Measurements from ENCODE around the gene SRBD1. TPM values are rescaled to one million over a fixed set of nuclear protein-coding genes. Genes with fewer than 3 reads are reported as not detected.

Gene SRBD1
- total and polyA plus RNA-seq, 2 of the 8 experiments (the other 6 are each of a cell fraction or from before 2014, with no cell fraction given): 4.6 to 20.0 TPM

GRCh38 chr2:45626387-45627221, 15.5 kb upstream of the SRBD1 start:
- Histone ChIP-seq H3K79me2 (ENCODE audit: control insufficient read depth in 1 of 2, insufficient read depth in 2 of 2, low read length in 2 of 2) (no peaks in the 10 kb centered on the region), H4K8ac (ENCODE audit: extremely low read depth, insufficient read depth, low read length) (no peak overlapping the region), H3K27me3 (replicated peaks in 1 of 4; ENCODE audit: control insufficient read depth in 3 of 4, extremely low read depth in 1 of 4, insufficient read depth in 3 of 4, low read length in 3 of 4) (no peaks in the 10 kb centered on the region), H3K18ac (ENCODE audit: extremely low read depth, low read length) (no peak overlapping the region), H3K4me3 (ENCODE audit: extremely low read depth in 1 of 4, insufficient read depth in 2 of 4, low read depth in 3 of 4, low read length in 4 of 4) (no peak overlapping the region), H3K23me2 (ENCODE audit: low read depth, low read length) (no peaks in the 10 kb centered on the region), H2AFZ (ENCODE audit: low read length) (no peak overlapping the region), H2BK20ac (ENCODE audit: low read length) (no peak overlapping the region), H2BK120ac (replicated peaks; ENCODE audit: low read depth, low read length) (no peak overlapping the region), H3K56ac (replicated peaks; ENCODE audit: insufficient read length, low read depth, low read length) (no peak overlapping the region), H2BK15ac (ENCODE audit: low read length) (no peak overlapping the region), H3K4me2 (ENCODE audit: insufficient read depth in 1 of 2, low read depth in 2 of 2, low read length in 2 of 2) (no peak overlapping the region), H3K36me3 (ENCODE audit: control insufficient read depth in 2 of 4, insufficient read depth in 4 of 4, low read length in 3 of 4) (no peaks in the 10 kb centered on the region), H3K4ac (replicated peaks; ENCODE audit: insufficient read length, low read depth, low read length) (no peak overlapping the region), H3K4me1 (replicated peaks in 1 of 4; ENCODE audit: control insufficient read depth in 3 of 4, insufficient read depth in 4 of 4, low read length in 3 of 4) (peaks cover 0 to 6% (median 1%) of the 10 kb centered on the region in 4 experiments; a peak in 2 of 7 replicates), H3K27ac (ENCODE audit: low read depth, low read length) (no peak overlapping the region), H2BK5ac (ENCODE audit: low read depth, low read length) (no peak overlapping the region), H4K5ac (ENCODE audit: insufficient read length, low read depth, low read length) (no peak overlapping the region), H4K20me1 (replicated peaks in 1 of 2; ENCODE audit: control insufficient read depth in 1 of 2, insufficient read depth in 2 of 2, low read length in 2 of 2) (no peaks in the 10 kb centered on the region), H3K23ac (ENCODE audit: insufficient read length) (no peak overlapping the region), H3K9me3 (ENCODE audit: insufficient read depth in 2 of 2, low read depth in 1 of 2, low read length in 1 of 2) (no peaks in the 10 kb centered on the region), H3K79me1 (ENCODE audit: low read depth, low read length) (no peaks in the 10 kb centered on the region), H2AK5ac (ENCODE audit: low read depth, low read length) (no peak overlapping the region), H4K91ac (replicated peaks; ENCODE audit: insufficient read length, low read length) (no peak overlapping the region), H2BK12ac (ENCODE audit: low read depth, low read length) (no peak overlapping the region), H3K9ac (replicated peaks in 1 of 4; ENCODE audit: extremely low read depth in 1 of 4, low read depth in 3 of 4, low read length in 3 of 4) (no peak overlapping the region), H3K14ac (ENCODE audit: insufficient read length) (no peak overlapping the region)
- FAIRE-seq (no peak), DNase-seq (ENCODE audit: low read depth in 1 of 2, low spot score in 2 of 2) (no peak)
- 90% methylated on average over 8 of the region's 8 CpGs; no CpG with 5 or more reads in 1 of the 2 experiments for WGBS, 2 experiments (ENCODE audit: extremely low coverage in 1 of 2, insufficient coverage in 1 of 2, insufficient read length in 1 of 2, insufficient replicate concordance in 2 of 2, low coverage in 1 of 2, low lambda C conversion rate in 2 of 2, missing lambda C conversion rate in 1 of 2)
- ChIA-PET POLR2A (ENCODE audit: partially characterized antibody) (interaction anchor here (0.9 to 1.4 kb wide), 3 partner anchors 11 to 16 kb away, joined by 3 to 5 read pairs (median 4); partner anchors contain the start of gene SRBD1), CTCF (ENCODE audit: partially characterized antibody) (interaction anchor here (1.0 to 1.7 kb wide), 4 partner anchors 12 to 317 kb away, joined by 3 to 6 read pairs (median 4); no protein-coding TSS in a partner anchor)
- TF ChIP-seq SP4 (IDR thresholded peaks at IDR 0.05; ENCODE audit: low read length) (no peak), NRF1 (IDR thresholded peaks at IDR 0.05; ENCODE audit: low read depth, low read length) (no peak), SUZ12 (IDR thresholded peaks at IDR 0.05; ENCODE audit: low read length) (no peak), TAF7 (optimal IDR thresholded peaks at IDR 0.05; ENCODE audit: borderline replicate concordance, low read depth, low read length) (no peak), ZNF274 (IDR thresholded peaks at IDR 0.05; ENCODE audit: borderline replicate concordance, extremely low read depth, low read length) (no peak), ATF3 (IDR thresholded peaks at IDR 0.05; ENCODE audit: insufficient read depth, low read depth, low read length) (no peak), HDAC2 (IDR thresholded peaks at IDR 0.05; ENCODE audit: borderline replicate concordance in 1 of 2, low read depth in 2 of 2, low read length in 2 of 2) (no peak), JUN (IDR thresholded peaks at IDR 0.05; ENCODE audit: low read depth, low read length) (no peak), E2F6 (IDR thresholded peaks at IDR 0.05) (no peak), CHD2 (IDR thresholded peaks at IDR 0.05; ENCODE audit: low read length) (no peak), SIX5 (IDR thresholded peaks at IDR 0.05; ENCODE audit: low read depth, low read length) (no peak)

All from H1 (cell line).